GM19035 (cell line): ENCODE results near the gene HIP1.
"Not testable (repeated sequence)": the region's sequence is repeated elsewhere in the genome, so short reads cannot be mapped to it uniquely, and the experiment has no call there.

Experiments used
- ATAC-seq: cut with Tn5 transposase; IDR thresholded peaks from one replicate; pipeline ENCODE4 v1.9.1; 2021; ENCODE audit not compliant: unreplicated experiment

Gene HIP1

DNA sequence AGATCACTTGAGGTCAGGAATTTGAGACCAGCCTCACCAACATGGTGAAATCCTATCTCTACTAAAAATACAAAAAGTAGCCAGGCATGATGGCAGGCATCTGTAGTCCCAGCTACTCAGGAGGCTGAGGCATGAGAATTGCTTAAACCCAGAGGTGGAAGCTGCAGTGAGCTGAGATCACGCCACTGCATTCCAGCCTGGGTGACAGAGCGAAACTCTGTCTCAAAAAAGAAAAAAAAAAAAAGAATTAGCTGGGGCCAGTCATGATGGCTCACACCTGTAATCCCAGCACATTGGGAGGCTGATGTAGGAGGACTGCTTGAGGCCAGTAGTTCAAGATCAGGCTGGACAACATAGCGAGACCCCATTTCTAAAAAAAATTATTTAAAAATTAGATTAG is 21.0 kb downstream of the HIP1 start:
- not testable (repeated sequence) for ATAC-seq

DNA sequence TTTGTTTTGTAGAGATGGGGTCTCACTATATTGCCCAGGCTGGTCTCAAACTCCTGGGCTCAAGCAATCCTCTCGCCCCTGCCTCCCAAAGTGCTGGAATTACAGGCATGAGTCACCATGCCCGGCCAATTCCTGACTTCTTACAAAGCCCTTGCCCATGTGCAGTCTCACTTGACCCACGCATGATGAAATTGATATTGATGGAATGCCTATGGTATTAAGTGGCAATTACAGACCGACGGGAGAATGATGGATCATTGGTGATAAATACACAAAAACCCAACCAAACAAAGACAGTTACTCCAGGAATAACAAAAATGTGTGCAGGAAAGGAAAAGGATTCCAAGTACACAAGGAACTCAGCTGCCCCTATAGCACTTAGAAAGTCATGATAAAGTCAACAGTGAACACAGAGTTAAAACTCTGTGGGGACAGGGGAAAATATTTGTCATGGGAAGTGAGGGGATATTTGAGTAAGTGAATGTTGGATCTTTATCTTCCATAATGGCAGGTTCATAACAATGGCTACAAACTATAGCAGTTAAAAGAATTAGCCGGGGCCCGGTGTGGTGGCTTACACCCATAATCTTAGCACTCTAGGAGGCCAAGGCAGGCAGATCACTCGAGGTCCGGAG is 21.6 kb downstream of the HIP1 start:
- no peak for ATAC-seq

DNA sequence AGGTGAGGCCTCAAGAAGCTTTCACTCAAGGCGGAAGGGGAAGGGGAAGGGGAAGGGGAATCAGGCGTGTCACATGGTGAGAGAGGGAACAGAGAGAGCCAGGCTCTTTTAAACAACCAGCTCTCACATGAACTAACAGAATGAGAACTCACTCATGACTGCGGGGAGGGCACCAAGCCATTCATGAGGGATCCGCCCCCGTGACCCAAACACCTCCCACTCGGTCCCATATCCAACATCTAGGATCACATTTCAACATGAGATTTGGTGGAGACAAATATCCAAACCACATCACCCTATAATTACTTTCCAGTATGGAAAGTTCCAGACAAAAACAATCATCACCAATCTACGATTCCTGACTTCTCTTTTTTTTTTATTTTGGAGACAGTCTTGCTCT is 22.9 kb downstream of the HIP1 start:
- ATAC-seq = no peak

DNA sequence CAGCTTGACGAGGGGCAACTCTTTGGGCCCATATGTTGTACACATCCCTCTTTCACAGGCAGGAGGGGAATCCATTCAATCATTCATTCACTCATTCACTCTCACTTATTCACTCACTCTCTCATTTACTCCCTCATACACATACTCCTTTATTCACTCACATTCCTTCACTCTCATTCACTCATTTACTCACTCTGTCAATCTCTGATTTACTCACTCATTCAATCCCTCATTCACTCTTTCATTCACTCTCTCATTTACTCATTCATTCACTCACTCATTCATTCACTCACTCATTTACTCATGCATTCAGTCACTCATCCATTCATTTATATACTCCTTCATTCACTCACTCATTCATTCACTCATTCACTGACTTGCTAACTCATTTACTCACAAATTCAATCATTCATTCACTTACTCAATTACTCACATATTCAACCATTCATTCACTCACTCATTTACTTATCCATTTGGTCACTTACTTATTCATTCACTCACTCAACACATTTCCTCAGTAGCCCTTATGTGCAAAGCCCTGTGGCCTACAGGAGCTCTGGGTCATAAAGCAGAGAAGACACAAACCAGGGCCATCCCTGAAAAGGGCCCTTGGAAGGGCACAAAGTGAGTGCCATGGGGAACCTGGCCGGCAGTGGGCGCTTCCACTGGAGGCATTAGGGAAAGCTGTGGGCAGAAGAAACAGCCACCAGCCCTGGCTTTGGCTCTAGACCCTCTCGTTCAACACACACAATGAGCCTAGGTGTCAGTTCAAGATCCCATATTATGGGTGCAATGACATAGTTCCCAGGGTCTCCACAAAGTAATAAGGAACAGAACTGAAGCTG is 26.0 kb downstream of the HIP1 start:
- no peak for ATAC-seq

DNA sequence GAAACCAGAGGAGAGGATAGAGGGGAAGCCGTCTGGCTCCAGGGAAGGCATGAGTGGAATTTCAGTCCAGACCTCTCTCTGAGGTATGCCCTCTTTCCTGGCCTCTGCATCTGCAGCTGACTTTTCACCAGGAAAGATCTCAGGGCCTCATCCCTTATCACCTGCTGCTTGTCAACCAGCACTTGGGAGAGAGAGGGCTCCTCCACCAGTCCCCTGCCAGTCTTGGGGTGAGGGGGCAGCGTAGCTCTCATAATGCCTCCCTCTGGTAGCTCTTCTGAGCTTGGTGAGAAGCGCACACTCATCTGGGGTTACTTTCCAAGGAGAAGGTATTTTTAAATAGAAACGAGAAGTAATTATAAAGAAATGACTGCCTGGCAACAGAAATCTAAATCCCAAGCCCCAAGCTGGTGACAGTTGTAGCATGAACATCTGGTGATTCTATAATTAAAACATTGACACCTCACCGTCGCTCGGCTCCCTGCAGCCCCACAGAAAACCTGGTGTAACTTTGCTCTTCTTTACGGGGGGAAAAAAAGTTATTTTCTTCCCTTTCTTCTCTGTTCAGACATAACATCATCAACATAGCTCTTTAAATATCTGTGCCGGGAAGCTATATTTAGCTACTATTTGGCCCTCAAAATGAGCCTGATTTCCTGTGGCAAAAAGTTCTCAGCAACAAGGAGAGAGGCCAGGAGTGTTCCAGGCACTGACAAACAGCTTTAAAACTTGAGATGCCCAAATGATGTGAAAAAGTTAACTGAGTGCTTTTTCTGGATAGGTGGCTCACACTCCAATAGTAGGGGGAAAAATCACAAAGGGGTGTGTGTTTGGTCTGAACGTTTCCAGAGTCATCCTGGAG is 26.9 kb downstream of the HIP1 start:
- ATAC-seq = no peak

DNA sequence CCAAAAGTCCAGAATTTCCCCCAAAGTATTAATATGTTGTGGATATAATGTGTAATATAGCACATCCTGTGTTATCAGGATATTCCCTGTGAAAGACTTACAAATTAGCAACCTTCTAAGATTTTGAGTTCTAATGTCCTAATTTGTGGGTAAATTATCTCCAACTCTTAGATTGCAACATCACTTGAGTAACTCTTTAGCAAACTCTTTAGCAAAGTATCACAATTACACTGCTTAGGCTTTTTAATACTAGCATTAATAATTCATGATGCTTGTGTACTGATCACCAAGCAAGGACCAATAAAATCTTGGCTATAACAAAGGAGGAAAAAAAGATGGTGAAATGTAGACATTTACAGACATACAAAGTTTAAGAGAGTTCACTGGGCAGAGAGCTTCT is 27.7 kb downstream of the HIP1 start:
- no peak for ATAC-seq

DNA sequence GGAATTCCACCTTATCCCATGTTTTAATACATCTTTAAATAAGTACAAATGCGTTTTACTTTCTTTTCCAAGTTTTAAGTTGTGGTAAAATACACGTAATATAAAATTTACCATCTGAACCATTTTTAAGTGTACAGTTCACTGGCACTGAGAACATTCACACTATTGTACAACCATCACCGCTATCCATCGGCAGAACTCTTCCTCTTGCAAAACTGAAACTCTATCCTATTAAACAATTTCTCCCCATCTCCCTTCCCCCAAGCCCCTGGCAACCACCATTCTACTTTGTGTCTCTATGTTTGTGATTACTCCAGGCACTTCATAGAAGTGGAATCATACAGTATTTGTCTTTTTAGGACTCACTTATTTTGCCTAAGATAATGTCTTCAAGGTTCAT is 33.8 kb downstream of the HIP1 start:
- ATAC-seq = no peak

DNA sequence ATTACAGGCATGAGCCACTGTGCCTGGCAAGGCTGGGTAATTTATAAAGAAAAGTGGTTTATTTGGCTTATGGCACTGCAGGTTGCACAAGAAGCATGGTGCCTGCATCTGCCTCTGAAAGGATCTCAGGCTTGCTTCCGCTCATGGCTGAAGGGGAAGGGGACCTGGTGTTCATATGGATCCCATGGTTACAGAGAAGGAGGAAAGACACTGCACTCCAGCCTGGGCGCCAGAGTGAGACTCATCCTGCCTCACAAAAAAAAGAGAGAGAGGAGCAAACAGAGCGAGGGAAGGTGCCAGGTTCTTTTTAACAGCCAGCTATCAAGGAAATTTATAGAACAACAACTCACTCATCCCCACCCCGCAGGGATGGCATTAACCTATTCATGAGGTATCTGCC is 36.2 kb downstream of the HIP1 start:
- no peak for ATAC-seq

DNA sequence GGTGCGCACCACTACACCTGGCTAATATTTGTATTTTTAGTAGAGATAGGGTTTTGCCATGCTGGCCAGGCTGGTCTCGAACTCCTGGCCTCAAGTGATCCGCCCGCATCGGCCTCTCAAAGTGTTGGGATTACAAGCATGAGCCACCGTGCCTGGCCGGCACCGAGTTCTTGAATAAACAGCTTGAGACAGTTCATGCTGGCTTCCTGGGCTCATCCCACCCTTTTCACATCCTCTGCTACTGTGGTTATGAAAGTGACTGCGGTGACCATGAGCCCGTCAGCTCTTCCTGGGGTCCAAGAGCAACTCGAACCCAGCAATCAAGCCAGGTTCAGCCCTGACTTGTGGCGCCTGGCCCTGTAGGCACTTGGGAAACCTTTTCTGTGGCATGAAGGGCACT is 38.7 kb downstream of the HIP1 start:
- no peak for ATAC-seq

DNA sequence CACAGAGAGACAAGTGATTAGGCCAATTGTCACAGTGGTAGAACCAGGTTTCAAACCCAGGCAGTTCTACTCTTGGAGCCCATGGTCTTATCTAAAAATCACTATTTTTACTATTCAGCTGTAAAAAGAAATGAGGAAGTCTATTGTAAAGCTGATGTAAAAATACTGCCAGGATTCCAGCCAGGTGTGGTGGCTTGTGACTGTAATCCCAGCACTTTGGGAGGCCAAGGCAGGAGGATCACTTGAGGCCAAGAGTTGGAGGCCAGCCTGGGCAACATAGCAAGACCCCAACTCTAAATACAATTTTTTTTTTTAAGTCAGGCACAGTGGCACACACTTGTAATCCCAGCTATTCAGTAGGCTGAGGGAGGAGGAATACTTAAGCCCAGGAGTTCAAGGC is 40.4 kb downstream of the HIP1 start:
- no peak for ATAC-seq

DNA sequence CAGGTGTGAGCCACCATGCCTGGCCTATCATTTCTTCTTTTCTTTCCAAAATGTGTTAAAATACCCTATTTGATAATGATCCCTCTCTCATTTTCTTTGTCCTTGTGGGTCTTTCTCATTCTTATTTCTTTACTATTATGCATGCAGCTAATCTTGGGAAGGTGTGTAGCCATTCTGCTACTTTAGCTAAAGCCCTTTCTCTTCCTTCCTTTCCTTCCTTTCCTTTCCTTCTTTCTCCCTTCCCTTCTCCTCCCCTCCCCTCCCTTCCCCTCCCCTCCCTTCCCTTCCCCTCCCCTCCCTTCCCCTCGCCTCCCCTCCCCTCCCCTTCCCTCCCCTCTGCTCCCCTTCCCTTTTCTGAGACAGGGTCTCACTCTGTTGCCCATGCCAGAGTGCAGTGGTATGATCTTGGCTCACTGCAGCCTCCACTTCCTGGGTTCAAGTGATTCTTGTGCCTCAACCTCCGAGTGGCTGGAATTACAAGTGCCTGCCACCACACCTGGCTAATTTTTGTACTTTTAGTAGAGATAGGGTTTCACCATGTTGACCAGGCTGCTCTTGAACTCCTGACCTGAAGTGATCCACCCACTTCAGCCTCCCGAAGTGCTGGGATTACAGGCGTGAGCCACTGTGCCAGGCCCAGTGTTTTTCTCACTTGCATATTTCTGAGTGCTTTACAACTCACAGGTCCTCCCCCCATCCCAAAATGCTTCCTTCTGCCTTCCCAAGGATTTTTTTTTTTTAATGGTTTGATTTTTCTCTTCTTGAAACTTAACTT is 42.3 kb downstream of the HIP1 start:
- ATAC-seq = no peak

DNA sequence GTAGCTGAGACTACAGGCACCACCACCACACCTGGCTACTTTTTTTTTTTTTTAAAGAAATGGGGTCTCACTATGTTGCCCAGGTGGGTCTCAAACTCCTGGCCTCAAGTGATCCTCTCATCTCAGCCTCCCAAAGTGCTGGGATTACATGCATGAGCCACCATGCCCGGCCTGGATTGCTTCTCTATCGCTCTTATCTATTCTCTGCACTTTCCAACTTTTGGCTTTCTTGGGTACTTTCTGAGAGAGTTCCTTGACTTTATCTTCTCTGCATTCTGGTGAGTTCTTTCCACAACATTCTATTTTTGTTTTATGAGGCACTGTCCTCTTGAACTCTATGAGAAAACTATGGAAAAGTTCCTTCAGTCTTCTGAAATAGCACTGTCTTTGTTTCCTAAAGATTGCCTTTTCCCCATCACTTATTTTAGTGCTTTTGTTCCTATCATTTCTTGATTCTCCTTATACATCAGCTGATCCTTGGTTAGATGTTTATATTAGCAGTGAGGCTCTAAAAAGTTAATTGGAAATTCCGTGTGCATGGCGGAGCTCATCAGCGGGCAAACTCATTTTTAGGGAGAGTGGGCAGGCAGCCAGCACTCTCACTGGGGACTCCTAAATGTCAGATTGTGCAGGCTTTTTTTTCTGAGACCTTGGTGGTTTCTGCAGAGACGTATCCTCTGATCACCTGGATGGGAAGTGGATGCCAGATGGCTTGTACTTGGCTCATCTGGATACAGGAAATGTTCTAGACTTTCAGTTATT is 43.9 kb downstream of the HIP1 start:
- ATAC-seq = no peak

DNA sequence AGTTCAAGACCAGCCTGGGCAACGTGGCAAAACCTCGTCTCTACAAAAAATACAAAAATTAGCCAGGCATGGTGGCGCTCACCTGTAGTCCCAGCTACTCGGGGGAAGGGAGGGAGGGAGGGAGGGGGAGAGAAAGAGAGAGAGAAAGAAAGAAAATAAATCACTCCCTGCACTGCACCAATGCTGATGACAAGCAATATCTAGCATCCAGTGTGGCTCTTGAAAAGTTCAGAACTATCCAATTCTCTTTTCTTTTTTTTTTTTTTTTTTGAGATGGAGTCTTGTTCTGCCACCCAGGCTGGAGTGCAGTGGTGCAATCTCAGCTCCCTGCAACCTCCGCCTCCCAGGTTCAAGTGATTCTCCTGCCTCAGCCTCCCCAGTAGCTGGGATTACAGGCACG is 45.1 kb downstream of the HIP1 start:
- not testable (repeated sequence) for ATAC-seq

DNA sequence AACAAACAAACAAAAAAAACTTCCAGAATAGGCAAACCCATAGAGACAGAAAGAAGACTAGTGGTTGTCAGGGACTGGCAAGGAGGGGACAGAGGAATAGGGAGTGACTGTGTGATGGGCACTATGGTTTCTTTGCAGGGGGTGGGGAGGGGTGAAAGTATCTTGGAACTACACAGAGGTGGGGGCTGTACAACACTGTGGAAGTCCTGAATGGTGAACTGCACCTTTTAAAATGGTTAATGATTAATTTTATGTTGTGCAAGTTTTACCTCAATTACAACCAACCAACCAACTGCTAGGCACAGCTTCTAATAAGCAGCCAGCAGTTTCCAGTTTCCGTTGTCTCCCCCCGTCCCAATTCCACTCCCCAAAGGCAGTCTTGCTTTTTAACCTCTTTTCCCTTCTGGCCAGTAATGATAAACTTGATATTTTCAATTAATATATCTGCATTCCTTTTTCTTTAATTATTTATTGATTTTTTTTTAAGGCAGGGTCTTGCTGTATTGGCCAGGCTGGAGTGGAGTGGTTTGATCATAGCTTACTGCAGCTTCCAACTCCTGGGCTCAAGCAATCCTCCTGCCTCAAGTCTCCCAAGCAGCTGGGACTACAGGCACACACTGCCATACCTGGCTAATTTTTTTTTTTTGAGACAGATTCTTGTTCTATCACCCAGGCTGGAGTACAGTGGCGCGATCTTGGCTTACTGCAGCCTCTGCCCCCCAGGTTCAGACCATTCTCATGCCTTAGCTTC is 46.8 kb downstream of the HIP1 start:
- ATAC-seq = no peak

DNA sequence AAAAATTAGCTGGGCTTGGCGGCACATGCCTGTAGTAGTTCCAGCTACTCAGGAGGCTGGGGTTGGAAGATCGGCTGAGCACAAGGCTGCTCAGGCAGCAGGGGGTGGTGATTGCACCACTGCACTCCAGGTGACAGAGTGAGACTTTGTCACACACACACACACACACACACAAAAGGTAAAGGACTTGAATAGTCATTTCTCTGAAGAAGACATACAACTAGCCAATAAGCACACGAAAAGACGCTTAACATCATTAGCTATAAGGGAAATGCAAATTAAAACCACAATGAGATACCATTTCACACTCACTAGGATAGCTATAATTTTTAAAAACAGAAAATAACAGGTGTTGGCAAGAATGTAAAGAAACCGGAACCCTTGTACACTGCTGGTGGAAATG is 48.6 kb downstream of the HIP1 start:
- no peak for ATAC-seq

DNA sequence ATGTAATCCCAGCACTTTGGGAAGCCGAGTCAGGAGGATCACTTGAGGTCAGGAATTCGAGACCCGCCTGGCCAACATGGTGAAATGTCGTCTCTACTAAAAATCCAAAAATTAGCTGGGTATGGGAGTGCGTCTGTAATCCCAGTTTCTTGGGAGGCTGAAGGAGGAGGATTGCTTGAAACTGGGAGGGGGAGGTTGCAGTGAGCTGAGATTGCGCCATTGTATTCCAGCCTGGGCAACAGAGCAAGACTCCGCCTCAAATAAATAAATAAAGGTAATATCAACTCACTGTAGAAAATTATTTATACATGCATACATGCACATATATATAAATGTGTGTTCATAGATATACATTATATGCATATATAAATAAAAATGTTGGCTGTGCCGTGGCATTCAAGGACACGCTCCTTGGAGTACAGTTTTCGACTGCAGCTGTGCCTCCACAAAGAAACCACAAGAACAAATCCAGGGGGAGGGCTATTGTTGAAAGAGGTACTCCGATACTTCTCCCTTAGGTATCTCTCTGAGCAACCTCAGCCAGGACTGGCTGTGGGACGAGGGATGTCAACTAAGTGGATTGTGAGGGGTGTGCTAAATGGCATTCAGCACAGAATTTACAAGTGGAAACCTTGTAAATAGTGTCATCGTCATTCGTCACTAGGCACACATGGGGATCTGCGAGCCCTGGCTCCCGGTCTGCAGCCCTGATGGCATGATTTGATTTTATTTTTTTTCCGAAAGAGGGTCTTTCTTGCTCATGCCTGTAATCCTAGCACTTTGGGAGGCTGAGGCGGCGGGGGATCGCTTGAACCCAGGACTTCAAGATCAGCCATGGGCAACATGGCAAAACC is 49.3 kb downstream of the HIP1 start:
- no peak for ATAC-seq

DNA sequence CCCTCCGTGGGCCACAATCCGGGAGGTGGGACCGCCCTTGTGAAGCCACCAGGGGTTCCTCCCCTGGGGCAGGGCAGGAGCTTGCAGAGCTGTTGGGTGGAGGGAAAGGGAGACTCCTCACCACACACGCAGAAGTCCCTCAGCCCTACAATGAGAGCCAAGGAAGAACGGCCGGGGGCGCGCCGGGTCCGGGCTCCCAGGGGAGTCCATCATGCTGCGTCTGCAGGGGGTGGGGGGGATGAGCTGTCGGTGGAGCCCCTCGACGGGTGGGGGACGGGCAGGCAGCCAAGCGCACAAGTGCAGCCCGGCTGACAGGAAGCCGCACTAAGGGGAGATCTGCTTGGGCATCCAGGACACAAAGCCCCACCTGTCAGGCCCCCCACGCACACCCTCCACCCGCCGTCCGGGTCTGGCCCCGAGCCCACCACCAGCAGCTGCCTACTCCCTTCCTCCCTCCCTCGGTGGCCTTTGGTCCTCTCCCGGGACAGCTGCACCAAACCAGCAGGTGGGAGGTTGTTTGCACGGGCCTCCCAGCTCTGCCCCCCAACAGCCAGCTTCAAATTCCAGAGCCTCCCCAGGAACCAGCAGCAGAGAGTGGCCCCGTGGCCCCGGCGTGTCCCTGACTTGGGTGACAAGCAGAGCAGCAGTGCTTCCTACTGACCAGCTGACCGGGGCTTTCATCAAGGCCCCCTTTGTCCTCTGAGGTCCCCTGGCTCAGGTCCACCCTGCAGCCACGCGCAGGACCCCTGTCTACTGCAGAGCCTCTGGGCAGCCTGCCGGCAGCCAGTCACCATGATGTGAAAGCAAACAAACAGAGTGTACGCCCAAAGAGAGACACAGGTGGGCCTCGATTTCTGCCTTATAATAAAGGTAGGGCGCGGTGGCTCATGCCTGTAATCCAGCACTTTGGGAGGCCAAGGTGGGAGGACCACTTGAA is 50.3 kb downstream of the HIP1 start:
- no peak for ATAC-seq
